Activated T-helper 1 cell treated with anti-CD3 and anti-CD28 coated beads, Interleukin-2, amount 50 U/mL, for 16 hours (primary cell): ENCODE data around the gene PDXDC1.
"Not testable (repeated sequence)": the region's sequence is repeated elsewhere in the genome, so short reads cannot be mapped to it uniquely, and the experiment has no call there.

Source experiments
- DNase-seq, 2 donors: peaks; one replicate each; pipeline ENCODE4 v3.0.0-alpha.2; 2020; ENCODE audit warnings: low read depth in 1 of 2, low spot score in 1 of 2

Gene PDXDC1

DNA sequence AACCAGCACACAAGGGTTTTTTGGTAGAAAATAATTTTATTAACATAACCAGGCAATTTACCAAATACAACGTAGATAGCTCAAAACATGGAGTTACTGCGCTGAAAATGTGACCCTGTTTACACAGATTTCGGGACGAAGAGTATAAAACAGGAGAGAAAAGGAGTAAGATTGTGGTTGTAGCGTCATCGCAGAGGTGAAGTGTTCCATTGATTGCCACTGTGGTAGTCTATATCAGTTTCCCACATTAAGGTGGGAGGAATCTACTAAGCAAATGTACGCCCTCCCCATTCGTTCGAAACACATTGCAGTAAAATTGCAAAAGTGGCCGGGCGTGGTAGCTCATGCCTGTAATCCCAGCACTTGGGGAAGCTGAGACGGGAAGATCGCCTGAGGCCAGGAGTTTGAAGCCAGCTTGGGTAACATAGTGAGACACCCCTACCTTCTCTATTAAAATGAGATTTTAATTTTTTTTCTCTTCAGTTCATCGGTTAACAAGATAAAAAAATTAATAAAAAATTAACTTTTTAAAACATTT lies 972 bp upstream of the PDXDC1 start:
- DNase-seq = not testable (repeated sequence)

DNA sequence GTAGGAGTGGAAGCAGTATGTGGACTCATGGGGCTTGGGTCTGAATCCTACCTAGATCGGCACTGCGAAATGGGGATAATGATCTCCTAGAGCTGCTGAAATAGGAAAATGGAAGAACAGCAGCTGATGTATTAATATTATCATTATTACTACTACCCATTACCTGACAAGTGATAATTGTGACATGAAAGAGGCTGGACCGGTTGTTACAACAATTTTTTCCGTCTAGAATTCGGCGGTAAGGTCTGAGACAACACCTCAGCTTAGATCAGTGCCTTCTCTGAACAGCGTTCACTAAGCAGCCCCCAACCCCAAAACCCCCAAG lies 533 bp upstream of the PDXDC1 start:
- DNase-seq = not testable (repeated sequence)

DNA sequence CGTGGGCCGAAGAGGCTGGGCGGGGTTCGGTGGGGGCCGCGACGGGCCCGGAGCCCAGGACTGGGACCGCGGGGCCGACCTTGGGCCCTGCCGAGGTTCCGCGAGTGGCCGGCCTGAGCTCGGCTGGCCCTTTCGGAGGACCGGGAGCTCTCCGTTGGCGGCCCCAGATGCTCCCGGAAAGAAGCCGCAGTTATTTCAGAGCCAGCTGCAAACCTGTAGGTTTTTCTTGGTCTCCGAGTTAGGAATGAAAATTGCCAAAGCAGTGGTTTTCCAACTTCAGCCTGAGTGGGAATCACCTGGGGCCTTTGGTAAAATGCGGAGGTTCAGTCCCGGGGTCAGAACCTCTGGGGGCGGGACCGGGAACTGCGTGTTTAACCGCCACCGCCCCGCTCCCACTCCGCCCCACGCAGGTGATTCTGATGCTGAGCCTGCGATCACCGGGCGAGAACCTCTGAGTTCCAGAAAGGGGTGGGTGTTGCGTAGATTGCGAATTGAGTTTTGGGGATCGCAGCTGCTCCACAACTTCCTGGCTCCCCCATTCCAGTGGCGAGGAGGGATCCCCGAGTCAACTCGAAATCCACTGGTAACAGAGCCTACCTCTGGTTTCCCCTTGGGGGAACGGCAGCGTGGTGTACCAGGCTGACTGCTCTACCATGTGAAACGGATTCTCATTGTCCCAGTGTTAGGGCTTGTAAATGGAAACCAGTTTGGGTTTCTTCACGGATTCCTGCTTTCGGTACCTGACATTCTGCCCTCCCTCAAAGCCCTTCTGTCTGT lies 780 bp downstream of the PDXDC1 start:
- peak; percentile 40 to 49 for DNase-seq

DNA sequence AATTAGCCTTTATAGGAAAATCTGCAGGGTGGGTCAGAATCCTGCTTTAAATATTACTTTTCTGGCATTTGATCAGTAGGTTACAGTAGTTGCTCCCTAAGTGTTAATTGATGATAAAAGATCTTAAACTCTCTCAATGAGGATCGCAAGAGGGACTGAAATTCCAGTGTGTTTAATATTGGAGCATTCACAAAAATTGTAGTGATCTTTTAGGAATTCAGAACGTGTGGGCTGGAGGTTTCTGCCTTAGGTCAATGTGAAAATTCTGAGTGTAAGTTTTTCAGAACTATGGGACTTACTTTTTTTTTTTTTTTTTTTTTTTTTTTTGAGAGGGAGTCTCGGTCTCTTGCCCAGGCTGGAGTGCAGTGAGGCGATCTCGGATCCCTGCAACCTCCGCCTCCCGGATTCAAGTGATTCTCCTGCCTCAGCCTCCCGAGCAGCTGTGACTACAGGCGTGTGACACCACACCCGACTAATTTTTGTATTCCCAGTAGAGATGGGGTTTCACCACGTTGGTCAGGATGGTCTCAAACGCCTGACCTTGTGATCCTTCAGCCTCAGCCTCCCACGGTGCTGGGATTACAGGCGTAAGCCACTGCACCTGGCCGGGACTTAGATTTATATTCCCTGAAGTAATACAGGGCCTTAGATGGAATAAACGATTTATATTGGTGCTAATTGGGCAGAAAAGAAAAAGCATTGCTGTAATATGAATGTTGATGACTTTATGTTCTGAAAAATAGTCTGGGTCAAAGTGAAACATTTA lies 2.3 kb downstream of the PDXDC1 start:
- not testable (repeated sequence) for DNase-seq

DNA sequence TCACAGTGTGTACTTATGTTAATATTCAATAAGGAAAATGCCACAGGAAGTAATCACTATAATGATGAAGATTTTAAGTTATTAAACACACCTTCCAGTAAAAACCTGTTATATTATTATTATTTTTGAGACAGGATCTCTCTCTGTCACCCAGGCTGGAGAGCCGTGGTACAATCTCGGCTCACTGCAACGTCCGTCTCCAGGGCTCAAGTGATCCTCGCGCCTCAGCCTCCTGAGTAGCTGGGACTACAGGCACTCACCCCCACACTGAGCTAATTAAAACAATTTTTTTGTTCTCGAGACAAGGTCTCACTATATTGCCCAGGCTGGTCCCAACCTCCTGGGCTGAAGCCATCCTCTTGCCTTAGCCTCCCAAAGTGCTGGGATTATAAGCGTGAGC lies 3.5 kb downstream of the PDXDC1 start:
- DNase-seq = not testable (repeated sequence)

DNA sequence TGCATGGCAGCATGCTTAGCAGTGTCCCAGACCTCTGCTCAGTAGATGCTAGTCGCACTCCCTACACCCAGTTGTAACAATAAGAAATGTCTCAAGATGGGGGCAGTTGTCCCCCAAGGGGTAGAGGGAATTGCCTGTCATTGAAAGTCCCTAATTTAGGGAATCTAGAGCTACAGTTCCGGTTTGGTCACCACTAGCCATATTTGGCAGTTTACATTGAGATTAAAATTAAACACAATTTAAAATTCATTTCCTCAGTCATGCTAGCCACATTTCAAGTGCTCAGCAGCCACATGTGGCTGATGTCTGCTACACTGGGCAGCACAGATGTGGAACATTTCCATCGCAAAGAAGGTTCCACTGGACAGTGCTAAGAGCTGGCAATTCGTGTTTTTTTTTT lies 4.1 kb downstream of the PDXDC1 start:
- not testable (repeated sequence) for DNase-seq

DNA sequence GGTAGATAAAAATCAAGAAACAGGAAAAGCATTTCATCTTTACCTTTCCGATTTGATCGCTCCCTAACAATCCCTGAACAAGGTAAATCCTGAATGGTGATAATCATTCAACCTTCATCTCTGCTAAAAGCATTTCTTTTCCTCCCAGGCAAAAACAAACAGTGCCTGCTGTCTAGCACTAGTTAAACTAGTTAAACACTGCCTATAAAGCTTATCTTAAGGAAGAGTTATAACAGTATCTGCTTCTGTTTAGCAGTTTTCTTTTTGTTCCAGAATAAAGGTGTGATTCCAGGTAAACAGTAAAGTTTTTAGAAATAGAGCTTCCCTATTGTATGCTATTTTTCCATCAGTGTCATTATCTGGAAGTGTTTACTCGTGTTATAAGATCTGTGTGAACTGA lies 6.4 kb downstream of the PDXDC1 start:
- not testable (repeated sequence) for DNase-seq

DNA sequence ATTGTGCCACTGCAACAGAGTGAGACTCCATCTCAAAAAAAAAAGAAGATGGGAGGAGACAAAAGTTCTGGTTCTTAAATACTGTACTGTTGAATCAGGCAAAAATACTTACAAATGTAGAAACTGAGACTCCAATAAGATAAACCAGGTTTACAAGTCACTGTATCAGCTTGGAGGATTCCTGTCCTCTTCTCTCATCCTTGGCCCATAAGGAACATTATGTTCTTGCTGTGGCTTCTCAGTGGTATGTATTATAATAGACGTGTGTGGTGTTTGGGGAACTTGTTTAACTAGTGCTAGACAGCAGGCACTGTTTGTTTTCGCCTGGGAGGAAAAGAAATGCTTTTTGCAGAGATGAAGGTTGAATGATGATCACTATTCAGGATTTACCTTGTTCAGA lies 7.7 kb downstream of the PDXDC1 start:
- not testable (repeated sequence) for DNase-seq

DNA sequence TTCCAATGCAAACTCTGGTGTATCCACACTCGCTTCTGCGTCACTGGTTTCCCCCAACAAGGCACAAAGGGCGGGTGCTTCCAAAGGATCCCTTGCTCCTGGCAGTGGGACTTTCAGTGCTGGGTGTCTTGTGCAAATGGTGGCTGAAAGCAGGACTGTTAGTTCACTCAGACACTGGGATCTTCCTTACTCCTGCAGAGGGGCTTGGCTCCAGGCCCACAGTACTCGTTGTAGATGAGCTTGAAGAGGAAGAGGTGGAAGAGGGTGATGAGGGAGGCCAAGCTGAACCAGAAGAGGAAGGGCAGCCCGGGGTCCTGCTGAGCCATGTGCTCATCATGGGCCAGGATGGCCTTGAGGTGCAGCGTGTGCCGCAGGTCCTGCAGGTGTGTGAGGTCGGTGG lies 13.3 kb downstream of the PDXDC1 start:
- not testable (repeated sequence) for DNase-seq

DNA sequence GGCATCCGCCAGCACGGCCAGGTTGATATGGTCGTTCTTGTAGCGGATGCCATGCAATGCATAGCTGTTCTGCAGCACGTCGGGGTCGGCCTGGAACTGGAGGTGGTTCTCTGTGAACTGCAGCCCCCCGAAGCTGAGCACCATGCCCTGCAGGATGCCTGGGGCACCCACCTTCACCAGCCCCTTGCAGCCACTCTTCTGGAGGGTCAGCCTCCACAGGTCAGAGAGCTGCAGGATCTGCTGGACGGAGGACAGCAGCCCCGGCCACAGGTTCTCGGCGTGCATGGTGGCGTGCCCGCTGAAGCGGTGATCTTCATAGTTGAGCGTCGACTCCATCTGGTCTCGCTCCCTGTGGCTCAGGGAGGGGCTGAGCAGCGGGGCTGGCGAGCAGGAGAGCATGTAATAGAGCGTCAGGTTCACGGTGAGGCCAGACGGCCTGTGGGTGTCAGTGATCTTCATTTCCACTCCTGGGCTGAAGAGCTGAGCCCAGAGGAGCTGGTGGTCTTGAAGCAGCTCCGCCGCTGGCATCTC lies 13.9 kb downstream of the PDXDC1 start:
- not testable (repeated sequence) for DNase-seq

DNA sequence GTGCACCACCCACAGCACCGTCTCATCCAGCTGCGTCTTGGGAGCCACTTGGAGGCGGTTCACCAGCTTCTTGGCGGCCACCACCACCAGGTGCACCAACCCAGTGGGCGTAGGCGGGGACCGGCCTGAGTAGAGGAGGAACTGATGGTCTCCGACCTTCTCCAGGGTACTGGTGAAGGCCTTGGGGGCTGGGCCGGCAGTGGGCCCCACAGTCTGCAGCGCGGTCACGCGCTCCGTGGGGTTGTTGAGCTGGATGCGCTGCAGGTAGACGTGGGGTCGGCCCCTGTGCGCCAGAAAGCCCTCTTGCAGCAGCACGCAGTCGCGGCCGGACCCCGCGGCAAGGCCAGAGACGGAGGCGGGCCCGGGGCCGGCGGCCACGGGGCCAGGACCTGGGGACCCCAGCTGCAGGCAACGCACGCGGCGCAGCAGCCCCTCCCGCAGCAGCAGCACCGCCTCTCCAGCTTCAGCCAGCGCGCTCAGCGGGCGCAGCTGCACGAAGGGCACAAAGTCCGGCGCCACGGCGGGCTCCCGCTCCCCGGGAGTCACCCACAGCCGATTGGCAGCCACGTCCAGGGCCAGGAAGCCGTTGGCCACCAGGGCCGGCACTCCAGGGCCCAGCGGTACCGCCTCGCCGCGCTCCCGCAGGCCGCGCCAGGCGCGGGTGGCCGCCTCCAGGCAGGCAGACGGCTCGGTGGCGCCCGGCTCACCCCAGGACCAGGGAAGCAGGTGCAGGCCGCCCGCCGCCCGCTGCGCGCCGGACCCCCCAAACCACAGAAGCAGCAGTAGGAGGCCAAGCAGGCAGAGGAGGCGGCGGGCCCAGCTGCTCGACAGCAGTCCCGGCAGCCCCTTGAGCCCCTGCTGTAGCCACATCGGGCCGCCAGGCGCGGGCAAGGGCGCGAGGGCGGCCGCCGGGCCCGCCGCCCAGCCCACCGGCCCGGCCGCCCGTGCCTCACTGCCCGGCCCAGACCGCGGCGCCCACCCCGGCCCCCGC lies 14.8 kb downstream of the PDXDC1 start:
- not testable (repeated sequence) for DNase-seq

DNA sequence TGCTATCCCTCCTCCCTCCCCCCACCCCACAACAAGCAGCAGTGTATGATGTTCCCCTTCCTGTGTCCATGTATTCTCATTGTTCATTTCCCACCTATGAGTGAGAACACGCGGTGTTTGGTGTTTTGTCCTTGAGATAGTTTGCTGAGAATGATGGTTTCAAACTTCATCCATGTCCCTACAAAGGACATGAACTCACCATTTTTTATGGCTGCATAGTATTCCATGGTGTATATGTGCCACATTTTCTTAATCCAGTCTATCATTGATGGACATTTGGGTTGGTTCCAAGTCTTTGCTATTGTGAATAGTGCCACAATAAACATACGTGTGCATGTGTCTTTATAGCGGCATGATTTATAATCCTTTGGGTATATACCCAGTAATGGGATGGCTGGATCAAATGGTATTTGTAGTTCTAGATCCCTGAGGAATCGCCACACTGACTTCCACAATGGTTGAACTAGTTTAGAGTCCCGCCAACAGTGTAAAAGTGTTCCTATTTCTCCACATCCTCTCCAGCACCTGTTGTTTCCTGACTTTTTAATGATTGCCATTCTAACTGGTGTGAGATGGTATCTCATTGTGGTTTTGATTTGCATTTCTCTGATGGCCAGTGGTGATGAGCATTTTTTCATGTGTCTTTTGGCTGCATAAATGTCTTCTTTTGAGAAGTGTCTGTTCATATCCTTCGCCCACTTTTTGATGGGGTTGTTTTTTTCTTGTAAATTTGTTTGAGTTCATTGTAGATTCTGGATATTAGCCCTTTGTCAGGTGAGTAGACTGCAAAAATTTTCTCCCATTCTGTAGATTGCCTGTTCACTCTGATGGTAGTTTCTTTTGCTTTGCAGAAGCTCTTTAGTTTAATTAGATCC lies 18.7 kb downstream of the PDXDC1 start:
- DNase-seq = not testable (repeated sequence)

DNA sequence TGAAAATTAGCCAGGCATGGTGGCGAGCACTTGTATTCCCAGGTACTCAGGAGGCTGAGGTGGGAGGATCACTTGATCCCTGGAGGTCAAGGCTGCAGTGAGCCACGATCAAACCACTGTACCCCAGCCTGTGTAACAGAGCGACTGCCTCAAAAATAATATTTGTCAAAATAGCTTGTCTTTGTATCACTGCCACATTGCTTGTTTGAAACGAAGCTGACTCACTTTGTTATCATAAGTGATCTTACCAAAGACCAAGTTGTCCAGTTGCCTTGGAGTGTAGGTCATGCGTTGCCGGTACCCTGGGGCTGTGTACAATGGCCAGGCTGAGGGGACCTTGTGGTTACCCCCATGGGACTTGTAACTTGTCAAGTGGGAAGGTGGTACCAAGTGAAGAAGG lies 21.9 kb downstream of the PDXDC1 start:
- not testable (repeated sequence) for DNase-seq

DNA sequence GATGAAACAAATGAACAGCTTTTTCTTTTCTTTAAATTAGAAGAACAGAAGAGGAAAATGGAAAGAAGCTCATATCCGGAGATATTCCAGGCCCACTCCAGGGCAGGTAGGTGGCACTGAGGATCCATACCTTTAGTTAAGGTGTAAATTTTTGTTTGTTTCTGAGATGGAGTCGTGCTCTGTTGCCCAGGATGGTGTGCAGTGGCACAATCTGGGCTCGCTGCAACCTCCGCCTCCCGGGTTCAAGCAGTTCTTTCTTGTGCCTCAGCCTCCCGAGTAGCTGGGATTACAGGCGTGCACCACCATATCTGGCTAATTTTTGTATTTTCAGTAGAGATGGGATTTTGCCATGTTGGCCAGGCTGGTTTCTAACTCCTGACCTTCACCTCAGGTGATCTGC lies 23.5 kb downstream of the PDXDC1 start:
- DNase-seq = not testable (repeated sequence)

DNA sequence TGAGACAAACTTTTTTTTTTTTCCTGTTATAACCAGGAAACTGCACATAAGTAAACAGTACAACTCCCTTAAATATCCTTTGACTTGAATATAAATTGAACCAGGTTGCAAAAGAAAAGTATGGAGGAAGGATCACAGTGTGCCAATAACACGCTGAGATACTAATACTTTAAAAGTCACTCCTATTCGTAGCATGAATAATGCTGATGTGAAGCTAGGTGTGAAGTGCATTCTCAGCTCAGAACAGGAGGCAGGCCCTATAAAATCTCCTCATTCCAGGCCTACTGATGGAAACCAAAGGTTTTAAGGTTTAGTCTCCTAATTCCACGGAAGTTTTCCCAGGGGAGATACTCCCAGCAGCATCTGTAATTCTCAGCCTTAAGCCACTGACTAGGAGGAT lies 25.0 kb downstream of the PDXDC1 start:
- not testable (repeated sequence) for DNase-seq

DNA sequence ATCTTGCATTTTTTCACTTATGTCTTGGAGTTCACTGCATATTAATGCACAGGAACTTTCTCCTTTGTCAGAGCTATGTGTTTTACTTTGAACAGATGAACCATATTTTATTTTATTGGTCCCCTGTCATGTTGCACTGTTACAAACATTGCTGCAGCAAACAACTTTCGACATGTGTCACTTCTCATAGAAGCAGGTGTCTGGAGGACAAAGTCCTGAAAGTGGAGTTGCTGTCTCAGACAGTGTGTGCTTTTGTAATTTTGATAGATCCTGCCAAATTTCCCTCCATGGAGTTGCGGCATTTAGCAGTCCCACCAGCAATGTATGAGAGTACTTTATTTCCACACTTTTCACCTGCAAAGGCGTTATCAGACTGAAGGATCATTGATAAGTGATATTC lies 27.6 kb downstream of the PDXDC1 start:
- DNase-seq = not testable (repeated sequence)

DNA sequence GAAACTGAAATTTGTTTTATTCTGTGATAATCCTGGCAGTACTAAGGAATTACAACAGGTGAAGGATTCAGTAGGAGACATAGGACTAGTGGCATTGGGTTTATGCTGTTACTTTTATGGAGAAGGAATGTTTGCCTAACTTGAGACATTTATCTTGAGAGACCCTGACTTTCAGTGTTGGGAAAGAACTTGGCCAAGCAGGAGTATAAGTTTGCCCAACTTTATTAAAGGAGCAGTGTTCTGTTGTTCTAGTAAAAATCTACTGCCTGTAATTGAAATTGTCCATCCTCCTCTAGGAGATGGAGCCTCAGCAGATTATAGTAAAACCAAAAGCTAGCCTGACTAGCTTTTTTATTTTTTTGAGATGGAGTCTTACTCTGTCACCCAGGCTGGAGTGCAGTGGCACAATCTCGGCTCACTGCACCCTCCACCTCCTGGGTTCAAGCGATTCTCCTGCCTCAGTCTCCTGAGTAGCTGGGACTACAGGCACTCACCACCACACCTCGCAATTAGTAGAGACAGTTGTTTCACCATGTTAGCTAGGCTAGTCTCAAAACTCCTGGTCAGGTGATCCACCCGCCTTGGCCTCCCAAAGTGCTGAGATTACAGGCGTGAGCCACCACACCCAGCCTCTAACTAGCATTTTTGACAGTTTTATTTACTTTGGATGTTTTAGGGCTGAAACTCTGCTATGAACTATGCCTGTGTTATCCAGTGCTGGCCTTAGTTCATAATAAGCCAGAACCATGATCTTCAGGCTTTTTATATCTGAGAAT lies 30.7 kb downstream of the PDXDC1 start:
- not testable (repeated sequence) for DNase-seq

DNA sequence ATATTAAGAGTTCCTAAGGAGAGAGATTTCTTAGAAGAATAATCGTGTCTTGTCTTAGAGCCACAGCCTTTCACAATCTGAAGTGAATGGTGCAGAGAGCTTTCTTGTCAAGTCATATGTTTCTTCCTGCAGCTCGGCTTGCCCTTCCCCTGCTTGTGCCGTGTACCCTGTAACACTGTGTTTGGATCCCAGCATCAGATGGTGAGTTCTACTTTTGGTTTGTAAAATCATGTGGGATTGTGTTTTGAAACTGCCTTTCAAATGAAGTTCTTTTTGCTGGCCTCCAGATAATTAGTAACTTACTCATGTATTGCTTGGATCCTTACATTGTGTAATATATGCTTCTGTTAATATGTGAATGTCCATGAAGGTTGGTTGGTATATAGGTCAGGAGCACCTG lies 33.8 kb downstream of the PDXDC1 start:
- not testable (repeated sequence) for DNase-seq

DNA sequence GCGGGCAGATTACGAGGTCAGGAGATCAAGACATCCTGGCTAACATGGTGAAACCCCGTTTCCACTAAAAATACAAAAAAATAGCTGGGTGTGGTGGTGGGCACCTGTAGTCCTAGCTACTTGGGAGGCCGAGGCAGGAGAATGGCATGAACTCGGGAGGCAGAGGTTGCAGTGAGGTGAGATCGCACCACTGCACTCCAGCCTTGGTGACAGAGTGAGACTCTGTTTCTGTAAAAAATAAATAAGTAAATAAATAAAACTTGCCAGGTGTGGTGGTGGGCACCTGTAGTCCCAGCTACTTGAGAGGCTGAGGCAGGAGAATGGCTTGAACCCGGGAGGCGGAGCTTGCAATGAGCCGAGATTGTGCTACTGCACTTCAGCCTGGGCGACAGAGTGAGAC lies 38.1 kb downstream of the PDXDC1 start:
- DNase-seq = not testable (repeated sequence)
